ENCODE measurements around the gene CCL25. TPM values are rescaled to one million over a fixed set of nuclear protein-coding genes. Genes with fewer than 3 reads are reported as not detected.

Gene CCL25
- total and polyA plus RNA-seq, 2 experiments from 2014 or later = 0.52 to 0.73 TPM

GRCh38 chr19:8087876-8088275 lies 35.3 kb downstream of the CCL25 start:
- Mint-ChIP-seq H3K4me3 (no peak overlapping the region), H3K36me3 (ENCODE audit: low read depth) (peaks cover 14% of the 10 kb centered on the region), H3K9me3 (0 out of 3 replicates have a peak, but pooled peaks cover 3% of the 10 kb centered on the region), H3K4me1 (no peaks in the 10 kb centered on the region), H3K27me3 (ENCODE audit: insufficient read depth, low read depth, poor library complexity) (peaks cover 4% of the 10 kb centered on the region), H3K27ac (no peak overlapping the region)
- peaks cover 17% of the 10 kb centered on the region for H3K36me3 ChIP-seq (ENCODE audit: insufficient read depth)
- H3K4me1 ChIP-seq (ENCODE audit: insufficient read depth) = no peaks in the 10 kb centered on the region
- H3K4me2 ChIP-seq = no peak overlapping the region
- H3K27me3 ChIP-seq (ENCODE audit: insufficient read depth) = no peaks in the 10 kb centered on the region
- DNase-seq (ENCODE audit: low spot score) (no peak), ATAC-seq (no peak)
- H2AFZ ChIP-seq = no peak overlapping the region
- H3F3A ChIP-seq (replicated peaks; ENCODE audit: low read depth) = no peaks in the 10 kb centered on the region; the same call in 1 of the 2 replicates
- no peak overlapping the region for H3K27ac ChIP-seq (ENCODE audit: low read depth)
- no peaks in the 10 kb centered on the region for H3K9me2 ChIP-seq (ENCODE audit: insufficient read depth)
- no peak overlapping the region for H3K4me3 ChIP-seq
- TF ChIP-seq EZH2phosphoT487 (IDR thresholded peaks at IDR 0.05; ENCODE audit: unreplicated experiment) (no peak), JUNB (IDR thresholded peaks at IDR 0.05; ENCODE audit: unreplicated experiment) (no peak), NANOG (IDR thresholded peaks at IDR 0.05; ENCODE audit: borderline replicate concordance) (no peak), CTCF (conservative IDR thresholded peaks at IDR 0.05; ENCODE audit: low read depth in 2 of 2) (no peak), ZNF114 (CRISPR knock-in tag; IDR thresholded peaks at IDR 0.05) (no peak), ZNF331 (CRISPR knock-in tag; IDR thresholded peaks at IDR 0.05; ENCODE audit: low read depth) (no peak), CREB1 (CRISPR knock-in tag; IDR thresholded peaks at IDR 0.05; ENCODE audit: low read depth) (no peak), EZH2 (IDR thresholded peaks at IDR 0.05; ENCODE audit: low read depth, unreplicated experiment) (no peak), POLR2AphosphoS5 (IDR thresholded peaks at IDR 0.05; ENCODE audit: low read depth) (no peak)
- TF ChIP-seq, protein P1, sequence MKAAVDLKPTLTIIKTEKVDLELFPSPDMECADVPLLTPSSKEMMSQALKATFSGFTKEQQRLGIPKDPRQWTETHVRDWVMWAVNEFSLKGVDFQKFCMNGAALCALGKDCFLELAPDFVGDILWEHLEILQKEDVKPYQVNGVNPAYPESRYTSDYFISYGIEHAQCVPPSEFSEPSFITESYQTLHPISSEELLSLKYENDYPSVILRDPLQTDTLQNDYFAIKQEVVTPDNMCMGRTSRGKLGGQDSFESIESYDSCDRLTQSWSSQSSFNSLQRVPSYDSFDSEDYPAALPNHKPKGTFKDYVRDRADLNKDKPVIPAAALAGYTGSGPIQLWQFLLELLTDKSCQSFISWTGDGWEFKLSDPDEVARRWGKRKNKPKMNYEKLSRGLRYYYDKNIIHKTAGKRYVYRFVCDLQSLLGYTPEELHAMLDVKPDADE (IDR thresholded peaks at IDR 0.05) = no peak
- TF ChIP-seq, protein P2, sequence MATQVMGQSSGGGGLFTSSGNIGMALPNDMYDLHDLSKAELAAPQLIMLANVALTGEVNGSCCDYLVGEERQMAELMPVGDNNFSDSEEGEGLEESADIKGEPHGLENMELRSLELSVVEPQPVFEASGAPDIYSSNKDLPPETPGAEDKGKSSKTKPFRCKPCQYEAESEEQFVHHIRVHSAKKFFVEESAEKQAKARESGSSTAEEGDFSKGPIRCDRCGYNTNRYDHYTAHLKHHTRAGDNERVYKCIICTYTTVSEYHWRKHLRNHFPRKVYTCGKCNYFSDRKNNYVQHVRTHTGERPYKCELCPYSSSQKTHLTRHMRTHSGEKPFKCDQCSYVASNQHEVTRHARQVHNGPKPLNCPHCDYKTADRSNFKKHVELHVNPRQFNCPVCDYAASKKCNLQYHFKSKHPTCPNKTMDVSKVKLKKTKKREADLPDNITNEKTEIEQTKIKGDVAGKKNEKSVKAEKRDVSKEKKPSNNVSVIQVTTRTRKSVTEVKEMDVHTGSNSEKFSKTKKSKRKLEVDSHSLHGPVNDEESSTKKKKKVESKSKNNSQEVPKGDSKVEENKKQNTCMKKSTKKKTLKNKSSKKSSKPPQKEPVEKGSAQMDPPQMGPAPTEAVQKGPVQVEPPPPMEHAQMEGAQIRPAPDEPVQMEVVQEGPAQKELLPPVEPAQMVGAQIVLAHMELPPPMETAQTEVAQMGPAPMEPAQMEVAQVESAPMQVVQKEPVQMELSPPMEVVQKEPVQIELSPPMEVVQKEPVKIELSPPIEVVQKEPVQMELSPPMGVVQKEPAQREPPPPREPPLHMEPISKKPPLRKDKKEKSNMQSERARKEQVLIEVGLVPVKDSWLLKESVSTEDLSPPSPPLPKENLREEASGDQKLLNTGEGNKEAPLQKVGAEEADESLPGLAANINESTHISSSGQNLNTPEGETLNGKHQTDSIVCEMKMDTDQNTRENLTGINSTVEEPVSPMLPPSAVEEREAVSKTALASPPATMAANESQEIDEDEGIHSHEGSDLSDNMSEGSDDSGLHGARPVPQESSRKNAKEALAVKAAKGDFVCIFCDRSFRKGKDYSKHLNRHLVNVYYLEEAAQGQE (IDR thresholded peaks at IDR 0.05; ENCODE audit: unreplicated experiment) = no peak
- TF ChIP-seq, protein P3, sequence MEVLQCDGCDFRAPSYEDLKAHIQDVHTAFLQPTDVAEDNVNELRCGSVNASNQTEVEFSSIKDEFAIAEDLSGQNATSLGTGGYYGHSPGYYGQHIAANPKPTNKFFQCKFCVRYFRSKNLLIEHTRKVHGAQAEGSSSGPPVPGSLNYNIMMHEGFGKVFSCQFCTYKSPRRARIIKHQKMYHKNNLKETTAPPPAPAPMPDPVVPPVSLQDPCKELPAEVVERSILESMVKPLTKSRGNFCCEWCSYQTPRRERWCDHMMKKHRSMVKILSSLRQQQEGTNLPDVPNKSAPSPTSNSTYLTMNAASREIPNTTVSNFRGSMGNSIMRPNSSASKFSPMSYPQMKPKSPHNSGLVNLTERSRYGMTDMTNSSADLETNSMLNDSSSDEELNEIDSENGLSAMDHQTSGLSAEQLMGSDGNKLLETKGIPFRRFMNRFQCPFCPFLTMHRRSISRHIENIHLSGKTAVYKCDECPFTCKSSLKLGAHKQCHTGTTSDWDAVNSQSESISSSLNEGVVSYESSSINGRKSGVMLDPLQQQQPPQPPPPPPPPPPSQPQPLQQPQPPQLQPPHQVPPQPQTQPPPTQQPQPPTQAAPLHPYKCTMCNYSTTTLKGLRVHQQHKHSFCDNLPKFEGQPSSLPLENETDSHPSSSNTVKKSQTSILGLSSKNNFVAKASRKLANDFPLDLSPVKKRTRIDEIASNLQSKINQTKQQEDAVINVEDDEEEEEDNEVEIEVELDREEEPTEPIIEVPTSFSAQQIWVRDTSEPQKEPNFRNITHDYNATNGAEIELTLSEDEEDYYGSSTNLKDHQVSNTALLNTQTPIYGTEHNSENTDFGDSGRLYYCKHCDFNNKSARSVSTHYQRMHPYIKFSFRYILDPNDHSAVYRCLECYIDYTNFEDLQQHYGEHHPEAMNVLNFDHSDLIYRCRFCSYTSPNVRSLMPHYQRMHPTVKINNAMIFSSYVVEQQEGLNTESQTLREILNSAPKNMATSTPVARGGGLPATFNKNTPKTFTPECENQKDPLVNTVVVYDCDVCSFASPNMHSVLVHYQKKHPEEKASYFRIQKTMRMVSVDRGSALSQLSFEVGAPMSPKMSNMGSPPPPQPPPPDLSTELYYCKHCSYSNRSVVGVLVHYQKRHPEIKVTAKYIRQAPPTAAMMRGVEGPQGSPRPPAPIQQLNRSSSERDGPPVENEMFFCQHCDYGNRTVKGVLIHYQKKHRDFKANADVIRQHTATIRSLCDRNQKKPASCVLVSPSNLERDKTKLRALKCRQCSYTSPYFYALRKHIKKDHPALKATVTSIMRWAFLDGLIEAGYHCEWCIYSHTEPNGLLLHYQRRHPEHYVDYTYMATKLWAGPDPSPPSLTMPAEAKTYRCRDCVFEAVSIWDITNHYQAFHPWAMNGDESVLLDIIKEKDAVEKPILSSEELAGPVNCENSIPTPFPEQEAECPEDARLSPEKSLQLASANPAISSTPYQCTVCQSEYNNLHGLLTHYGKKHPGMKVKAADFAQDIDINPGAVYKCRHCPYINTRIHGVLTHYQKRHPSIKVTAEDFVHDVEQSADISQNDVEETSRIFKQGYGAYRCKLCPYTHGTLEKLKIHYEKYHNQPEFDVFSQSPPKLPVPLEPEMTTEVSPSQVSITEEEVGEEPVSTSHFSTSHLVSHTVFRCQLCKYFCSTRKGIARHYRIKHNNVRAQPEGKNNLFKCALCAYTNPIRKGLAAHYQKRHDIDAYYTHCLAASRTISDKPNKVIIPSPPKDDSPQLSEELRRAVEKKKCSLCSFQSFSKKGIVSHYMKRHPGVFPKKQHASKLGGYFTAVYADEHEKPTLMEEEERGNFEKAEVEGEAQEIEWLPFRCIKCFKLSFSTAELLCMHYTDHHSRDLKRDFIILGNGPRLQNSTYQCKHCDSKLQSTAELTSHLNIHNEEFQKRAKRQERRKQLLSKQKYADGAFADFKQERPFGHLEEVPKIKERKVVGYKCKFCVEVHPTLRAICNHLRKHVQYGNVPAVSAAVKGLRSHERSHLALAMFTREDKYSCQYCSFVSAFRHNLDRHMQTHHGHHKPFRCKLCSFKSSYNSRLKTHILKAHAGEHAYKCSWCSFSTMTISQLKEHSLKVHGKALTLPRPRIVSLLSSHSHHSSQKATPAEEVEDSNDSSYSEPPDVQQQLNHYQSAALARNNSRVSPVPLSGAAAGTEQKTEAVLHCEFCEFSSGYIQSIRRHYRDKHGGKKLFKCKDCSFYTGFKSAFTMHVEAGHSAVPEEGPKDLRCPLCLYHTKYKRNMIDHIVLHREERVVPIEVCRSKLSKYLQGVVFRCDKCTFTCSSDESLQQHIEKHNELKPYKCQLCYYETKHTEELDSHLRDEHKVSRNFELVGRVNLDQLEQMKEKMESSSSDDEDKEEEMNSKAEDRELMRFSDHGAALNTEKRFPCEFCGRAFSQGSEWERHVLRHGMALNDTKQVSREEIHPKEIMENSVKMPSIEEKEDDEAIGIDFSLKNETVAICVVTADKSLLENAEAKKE (CRISPR knock-in tag; IDR thresholded peaks at IDR 0.05) = no peak
- peaks cover 6% of the 10 kb centered on the region; the same call in 1 of the 2 replicates for H4K20me1 ChIP-seq (replicated peaks; ENCODE audit: insufficient read depth)
- no peaks in the 10 kb centered on the region for H3K79me2 ChIP-seq (replicated peaks; ENCODE audit: insufficient read depth)
